Body of pancreas (tissue), 4 donors: ENCODE measurements around the gene PPP6R1.

ENCODE experiments used
- CTCF ChIP-seq, 7 experiments: fragments of 450-650 bp in 4 of 7; fragments of 200-600 bp in 3 of 7; sonication (generic) in 3 of 7; IDR thresholded peaks; one replicate each; pipeline ENCODE4 v1.5.1; 2016 to 2019; ENCODE audit warnings: antibody characterized with exemption in 7 of 7
- POLR2A ChIP-seq, 3 donors: fragments of 450-650 bp; IDR thresholded peaks; one replicate each; pipeline ENCODE4 v1.6.1; 2016; ENCODE audit warnings: antibody characterized with exemption in 3 of 3, mild to moderate bottlenecking in 2 of 3

- TF ChIP-seq CTCF (IDR thresholded peaks at IDR 0.05) (no peak), POLR2A (IDR thresholded peaks at IDR 0.05) (no peak)
Observed at GRCh38 chr19:55289117-55289796, 30.4 kb upstream of the PPP6R1 start.
